RWPE1 (cell line): Measurements from ENCODE around the gene TRIM71.
"Not testable (repeated sequence)": the region's sequence is repeated elsewhere in the genome, so short reads cannot be mapped to it uniquely, and the experiment has no call there.

Source experiments
- CTCF ChIA-PET: fragments of 350-600 bp; sonication (Branson Sonifier 250); formaldehyde crosslinking; extraction: SDS; loops from one replicate; lab custom pipeline; 2021; lab: Yijun Ruan, JAX
- POLR2A ChIA-PET: fragments of 400-600 bp; formaldehyde crosslinking; extraction: SDS; loops from one replicate; lab custom pipeline; 2020; ENCODE audit warnings: antibody characterized with exemption; ENCODE audit not compliant: low non-redundant PET; lab: Yijun Ruan, JAX
- DNase-seq: peaks from one replicate; pipeline ENCODE4 v3.0.0; 2012; ENCODE audit warnings: low spot score
- H3K27ac ChIP-seq: fragments of 450-650 bp; 2 replicates; pipeline ENCODE4 v1.5.1; 2017
- CTCF ChIP-seq: fragments of 450-650 bp; conservative IDR thresholded peaks from 2 replicates; pipeline ENCODE4 v1.5.1; 2017; ENCODE audit warnings: low read depth, mild to moderate bottlenecking

Gene TRIM71

GRCh38 chr3:32841867-32842470, 24.2 kb downstream of the TRIM71 start:
- ChIA-PET POLR2A (no interaction called here), CTCF (no interaction called here)
- H3K27ac ChIP-seq: no peak overlapping the region
- no peak for DNase-seq
- no peak for TF ChIP-seq CTCF

- ChIA-PET POLR2A (no interaction called here), CTCF (no interaction called here)
- DNase-seq: no peak
- TF ChIP-seq CTCF: no peak
- H3K27ac ChIP-seq: no peak overlapping the region
Measured at GRCh38 chr3:32842531-32842931, 24.7 kb downstream of the TRIM71 start.

GRCh38 chr3:32842987-32843386, 25.2 kb downstream of the TRIM71 start:
- ChIA-PET CTCF (no interaction called here), POLR2A (no interaction called here)
- H3K27ac ChIP-seq: no peak overlapping the region
- DNase-seq: no peak
- no peak for TF ChIP-seq CTCF

DNA sequence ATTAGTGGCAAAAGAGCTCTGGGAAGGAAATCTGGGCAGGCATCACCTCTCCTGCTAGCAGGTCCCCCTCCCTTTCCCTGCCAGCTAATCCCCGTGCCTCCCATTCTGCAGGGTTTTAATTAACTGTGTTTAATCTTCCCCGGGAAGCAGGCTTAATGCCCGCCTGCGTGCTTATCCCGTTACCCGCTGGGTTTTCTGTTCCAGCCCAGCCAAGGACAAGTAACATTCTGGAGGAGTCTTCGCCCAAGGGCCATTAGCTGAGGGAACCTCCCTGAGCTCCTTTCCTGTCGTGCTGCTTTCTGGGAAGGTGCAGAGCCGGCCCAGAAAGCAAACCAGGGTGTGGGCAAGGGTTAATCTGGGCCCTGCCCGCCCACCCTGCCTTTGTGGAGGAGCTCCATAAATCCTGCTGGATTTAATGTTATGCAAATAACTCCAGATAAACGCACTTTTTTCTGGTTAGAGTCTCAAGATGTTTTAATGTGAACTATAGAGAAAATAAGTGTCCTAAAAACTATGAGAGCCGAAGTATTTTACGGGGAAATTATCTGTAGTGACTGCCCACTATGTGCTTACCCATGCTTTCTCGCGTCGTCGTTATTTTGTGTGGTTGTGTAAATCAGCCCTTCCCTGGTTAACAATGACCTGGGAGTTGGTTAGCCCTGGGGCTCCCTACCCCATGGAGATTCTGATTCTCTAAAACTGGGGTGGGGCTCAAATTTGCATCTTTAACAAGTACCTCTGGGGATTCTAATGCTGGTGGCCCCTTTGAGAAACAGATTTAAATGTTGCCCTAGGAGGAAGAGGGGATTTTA, 25.9 kb downstream of the TRIM71 start:
- no peak for TF ChIP-seq CTCF
- H3K27ac ChIP-seq: no peak overlapping the region
- DNase-seq: no peak
- POLR2A ChIA-PET: no interaction called here
- CTCF ChIA-PET: interaction anchor here (0.6 kb wide), 1 partner anchor 21 kb away, joined by 3 read pairs; no protein-coding TSS in a partner anchor

DNA sequence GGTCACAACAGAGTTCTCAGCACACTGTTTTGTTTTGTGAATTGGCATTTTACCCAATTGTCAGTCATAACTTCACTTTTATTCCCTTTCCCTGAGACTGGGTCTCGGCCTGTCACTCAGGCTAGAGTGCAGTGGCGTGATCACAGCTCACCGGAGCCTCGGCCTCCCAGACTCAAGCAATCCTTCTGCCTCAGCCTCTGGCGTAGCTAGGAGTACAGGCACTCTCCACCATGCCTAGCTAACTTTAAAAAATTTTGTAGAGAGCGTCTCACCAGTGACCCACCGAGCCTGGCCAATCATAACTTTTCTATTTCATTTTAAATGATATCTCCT, 26.5 kb downstream of the TRIM71 start:
- ChIA-PET CTCF (interaction anchor here (0.6 kb wide), 1 partner anchor 21 kb away, joined by 3 read pairs; no protein-coding TSS in a partner anchor), POLR2A (no interaction called here)
- no peak for DNase-seq
- TF ChIP-seq CTCF: no peak
- no peak overlapping the region for H3K27ac ChIP-seq

DNA sequence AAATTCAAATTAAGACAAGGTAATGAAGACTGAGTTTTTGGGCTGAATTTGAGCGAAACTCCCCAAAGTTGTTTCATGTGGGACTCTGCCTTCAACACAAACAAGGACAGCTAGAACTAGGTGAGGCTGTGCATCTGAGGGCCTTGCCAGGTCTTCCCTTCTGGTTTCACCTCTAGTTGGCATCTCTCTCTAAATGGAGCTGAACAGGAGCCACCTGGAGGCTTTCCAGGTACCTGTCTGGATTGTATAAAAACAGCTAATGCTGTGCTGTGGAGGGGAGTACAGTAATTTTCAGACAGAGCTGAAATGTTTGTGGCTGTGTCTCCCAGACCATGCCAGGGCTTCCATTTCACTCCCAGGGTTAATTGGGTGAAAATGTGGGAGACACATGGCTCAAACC, 27.1 kb downstream of the TRIM71 start:
- POLR2A ChIA-PET: no interaction called here
- TF ChIP-seq CTCF: no peak
- no peak for DNase-seq
- CTCF ChIA-PET: interaction anchor here (0.8 kb wide), 1 partner anchor 18 kb away, joined by 3 read pairs; no protein-coding TSS in a partner anchor
- no peak overlapping the region for H3K27ac ChIP-seq

DNA sequence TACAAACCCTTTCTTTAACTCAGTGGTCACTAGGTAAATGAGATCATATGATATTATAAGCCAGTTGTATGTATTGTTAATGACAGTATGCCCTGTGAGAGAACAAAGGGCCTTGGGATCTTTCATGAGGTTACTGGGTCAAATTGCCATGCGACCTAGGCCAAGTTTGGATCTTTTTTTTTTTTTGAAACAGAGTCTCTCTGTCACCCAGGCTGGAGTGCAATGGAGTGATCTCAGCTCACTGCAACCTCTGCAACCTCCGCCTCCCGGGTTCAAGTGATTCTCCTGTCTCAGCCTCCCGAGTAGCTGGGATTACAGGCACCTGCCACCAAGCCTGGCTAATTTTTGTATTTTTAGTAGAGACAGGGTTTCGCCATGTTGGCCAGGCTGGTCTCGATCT, 27.7 kb downstream of the TRIM71 start:
- POLR2A ChIA-PET, H3K27ac ChIP-seq, DNase-seq: not testable (repeated sequence)
- CTCF ChIA-PET: interaction anchor here (0.8 kb wide), 1 partner anchor 17 kb away, joined by 3 read pairs; no protein-coding TSS in a partner anchor

DNA sequence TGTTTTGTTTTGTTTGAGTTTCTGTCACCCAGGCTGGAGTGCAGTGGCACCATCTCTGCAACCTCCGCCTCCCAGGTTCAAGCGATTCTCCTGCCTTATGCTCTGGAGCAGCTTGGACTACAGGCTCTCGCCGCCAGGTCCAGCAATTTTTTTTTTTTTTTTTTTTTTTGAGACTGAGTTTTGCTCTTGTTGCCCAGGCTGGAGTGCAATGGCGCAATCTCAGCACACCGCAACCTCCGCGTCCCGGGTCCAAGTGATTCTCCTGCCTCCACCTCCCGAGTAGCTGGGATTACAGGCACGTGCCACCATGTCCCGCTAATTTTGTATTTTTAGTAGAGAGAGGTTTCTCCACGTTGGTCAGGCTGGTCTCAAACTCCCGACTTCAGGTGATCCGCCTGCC, 29.2 kb downstream of the TRIM71 start:
- DNase-seq, CTCF ChIA-PET, POLR2A ChIA-PET, H3K27ac ChIP-seq: not testable (repeated sequence)
